Erythroblast (primary cell): Measurements from ENCODE around the gene EGFLAM.

Source experiments
- GATA1 ChIP-seq: IDR thresholded peaks from 2 replicates; pipeline ENCODE4 v1.6.1; 2011; ENCODE audit warnings: low read depth, mild to moderate bottlenecking, control low read depth, low read length, moderate library complexity
- POLR2A ChIP-seq: IDR thresholded peaks from 2 replicates; pipeline ENCODE4 v1.6.1; 2011; ENCODE audit warnings: mild to moderate bottlenecking, low read length

DNA sequence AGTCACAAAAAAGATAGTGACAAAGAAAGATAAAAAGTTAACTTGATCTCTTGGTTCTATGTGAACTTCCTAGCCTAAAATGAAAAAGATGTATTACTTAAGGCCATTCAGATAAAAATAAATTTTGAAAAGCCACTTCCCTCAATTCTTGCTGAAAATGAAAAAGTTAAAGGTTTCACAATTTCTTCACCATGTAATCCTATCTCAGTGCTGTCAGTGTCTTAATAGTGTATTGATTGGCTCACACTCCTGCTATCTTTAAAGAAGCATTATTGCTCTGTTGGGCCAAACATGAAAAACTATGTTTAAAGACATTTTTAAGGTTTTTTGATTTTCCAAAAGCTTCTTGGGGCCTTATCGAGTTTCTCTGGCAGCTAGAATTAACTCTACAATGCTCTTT, 18.1 kb upstream of the EGFLAM start:
- TF ChIP-seq POLR2A, result no peak
- TF ChIP-seq GATA1, result no peak
